Transverse colon (tissue), 3 donors: ENCODE measurements around the gene CERK.

Source experiments
- CTCF ChIP-seq, 5 experiments: fragments of 200-600 bp in 3 of 5; fragments of 450-650 bp in 2 of 5; sonication (generic) in 3 of 5; IDR thresholded peaks; 1 replicate in 2 of 5; 2 replicates in 3 of 5; pipeline ENCODE4 v1.5.1; 2016 to 2017; ENCODE audit warnings: antibody characterized with exemption in 5 of 5, inconsistent platforms in 3 of 5, mild to moderate bottlenecking in 2 of 5, moderate library complexity in 1 of 5
- EP300 ChIP-seq: sonication (generic); formaldehyde crosslinking; IDR thresholded peaks from one replicate; pipeline ENCODE4 v1.6.1; 2017; ENCODE audit warnings: antibody characterized with exemption, low read depth

GRCh38 chr22:46748908-46749675, 11.0 kb upstream of the CERK start:
- TF ChIP-seq CTCF (IDR thresholded peaks at IDR 0.05) (no peak), EP300 (no peak)
